Measurements from ENCODE around the gene SNAP25.

GRCh38 chr20:10219993-10220750 lies 1.5 kb downstream of the SNAP25 start:
- TF ChIP-seq CTCF (IDR thresholded peaks at IDR 0.05) (no peak), POLR2A (IDR thresholded peaks at IDR 0.05) (no peak)

Measured in sigmoid colon (tissue), 3 donors.